HepG2 (cell line): ENCODE data around the gene CCT6A. TPM values are rescaled to one million over a fixed set of nuclear protein-coding genes. Genes with fewer than 3 reads are reported as not detected.

Experiments used
- ARHGAP35 ChIP-seq: sonication (generic); formaldehyde crosslinking; IDR thresholded peaks from 2 replicates; pipeline ENCODE4 v1.9.0; 2022; ENCODE audit warnings: mild to moderate bottlenecking, inconsistent platforms, moderate library complexity, missing genetic modification reagents, borderline replicate concordance
- ATF7-NPFF ChIP-seq: sonication (generic); formaldehyde crosslinking; IDR thresholded peaks from 2 replicates; pipeline ENCODE4 v1.8.1; 2023; ENCODE audit warnings: mild to moderate bottlenecking, low read depth, missing genetic modification reagents, moderate library complexity
- FOSL2 ChIP-seq: sonication (generic); formaldehyde crosslinking; IDR thresholded peaks from 2 replicates; pipeline ENCODE4 v1.4.0; 2020; ENCODE audit warnings: missing genetic modification reagents
- FOXK1 ChIP-seq: sonication (generic); formaldehyde crosslinking; IDR thresholded peaks from 2 replicates; pipeline ENCODE4 v1.4.0; 2020; ENCODE audit warnings: low read depth, missing genetic modification reagents, borderline replicate concordance
- HNRNPUL1 ChIP-seq: fragments of 200-400 bp; formaldehyde crosslinking; IDR thresholded peaks from 2 replicates; pipeline ENCODE4 v1.6.1; 2017; ENCODE audit warnings: low read depth, mild to moderate bottlenecking, low read length, moderate library complexity
- KDM6A ChIP-seq: IDR thresholded peaks from 2 replicates; pipeline ENCODE4 v1.6.1; 2016; ENCODE audit warnings: low read depth
- MBD4 ChIP-seq: IDR thresholded peaks from 2 replicates; pipeline ENCODE4 v1.6.1; 2012; ENCODE audit warnings: low read length, inconsistent platforms, borderline replicate concordance
- MEIS2 ChIP-seq: sonication (generic); formaldehyde crosslinking; IDR thresholded peaks from 2 replicates; pipeline ENCODE4 v1.9.0; 2021; ENCODE audit warnings: mild to moderate bottlenecking, missing genetic modification reagents
- MTF2 ChIP-seq: sonication (generic); formaldehyde crosslinking; IDR thresholded peaks from 2 replicates; pipeline ENCODE4 v1.5.0; 2020; ENCODE audit warnings: missing genetic modification reagents, borderline replicate concordance
- RNF2 ChIP-seq: fragments of 450-650 bp; conservative IDR thresholded peaks from 2 replicates; pipeline ENCODE4 v1.6.1; 2016; ENCODE audit warnings: low read depth
- SP2 ChIP-seq: sonication (generic); formaldehyde crosslinking; IDR thresholded peaks from 2 replicates; pipeline ENCODE4 v1.5.1; 2020; ENCODE audit warnings: mild to moderate bottlenecking, missing genetic modification reagents
- ZEB1 ChIP-seq: IDR thresholded peaks from 2 replicates; pipeline ENCODE4 v1.6.1; 2012; ENCODE audit warnings: mild to moderate bottlenecking, low read depth, inconsistent platforms; ENCODE audit not compliant: insufficient replicate concordance
- ZNF256 ChIP-seq: sonication (generic); formaldehyde crosslinking; conservative IDR thresholded peaks from 2 replicates; pipeline ENCODE4 v1.4.0; 2020; ENCODE audit warnings: missing genetic modification reagents
- ZNF30 ChIP-seq: sonication (generic); formaldehyde crosslinking; IDR thresholded peaks from 2 replicates; pipeline ENCODE4 v1.5.0; 2020; ENCODE audit warnings: mild to moderate bottlenecking, missing genetic modification reagents
- ZNF530 ChIP-seq: sonication (generic); formaldehyde crosslinking; IDR thresholded peaks from 2 replicates; pipeline ENCODE4 v1.5.0; 2020; ENCODE audit warnings: low read depth, mild to moderate bottlenecking, missing genetic modification reagents
- ZNF558 ChIP-seq: sonication (generic); formaldehyde crosslinking; IDR thresholded peaks from 2 replicates; pipeline ENCODE4 v1.9.0; 2022; ENCODE audit warnings: mild to moderate bottlenecking, missing genetic modification reagents, borderline replicate concordance
- polyA plus RNA-seq, 8 experiments: library from polyadenylated mRNA; depleted of rRNA in 3 of 8; stranded (reverse) in 7 of 8; unstranded in 1 of 8; fragments of >200 nt; fragmentation: Illumina TruSeq in 4 of 8; extraction: Trizol in 4 of 8; gene quantifications; 2 replicates each; pipeline versions ENCODE4 v1.2.1 to v1.2.3, GENCODE V29; 2011 to 2016; ENCODE audit warnings: low read depth in 4 of 8, missing spikeins in 1 of 8, mixed read lengths in 1 of 8; ENCODE audit not compliant: insufficient read depth in 1 of 8
- total RNA-seq, 5 experiments: library from RNA; depleted of rRNA; stranded (reverse); fragments of >200 nt; fragmentation: Illumina TruSeq; extraction: Trizol; gene quantifications; 2 replicates each; pipeline ENCODE4 v1.2.3, GENCODE V29; 2016; ENCODE audit warnings: low read depth in 1 of 5
- TF ChIP-seq, protein P1 (sequence below): sonication (generic); formaldehyde crosslinking; IDR thresholded peaks from 2 replicates; pipeline ENCODE4 v1.8.0; 2022; ENCODE audit warnings: mild to moderate bottlenecking, missing genetic modification reagents, borderline replicate concordance
- TF ChIP-seq, protein P2 (sequence below): sonication (generic); formaldehyde crosslinking; IDR thresholded peaks from 2 replicates; pipeline ENCODE4 v1.5.1; 2020; ENCODE audit warnings: mild to moderate bottlenecking, missing genetic modification reagents, moderate library complexity
- TF ChIP-seq, protein P3 (sequence below): sonication (generic); formaldehyde crosslinking; IDR thresholded peaks from 2 replicates; pipeline ENCODE4 v1.8.0; 2022; ENCODE audit warnings: mild to moderate bottlenecking, missing genetic modification reagents
- TF ChIP-seq, protein P4 (sequence below): sonication (generic); formaldehyde crosslinking; IDR thresholded peaks from 2 replicates; pipeline ENCODE4 v1.5.0; 2020; ENCODE audit warnings: missing genetic modification reagents
- TF ChIP-seq, protein P5 (sequence below), 2 experiments: sonication (generic) in 1 of 2; formaldehyde crosslinking in 1 of 2; IDR thresholded peaks; 2 replicates each; pipeline versions ENCODE4 v1.4.0 to v1.6.1; 2018 to 2020; ENCODE audit warnings: missing genetic modification reagents in 2 of 2, borderline replicate concordance in 1 of 2, low read depth in 1 of 2, mild to moderate bottlenecking in 1 of 2, missing biosample characterization in 1 of 2

The CCT6A gene
- total and polyA plus RNA-seq, 2 of the 13 experiments (the other 11 are each of a cell fraction or from before 2014, with no cell fraction given) = 219 to 292 TPM

DNA sequence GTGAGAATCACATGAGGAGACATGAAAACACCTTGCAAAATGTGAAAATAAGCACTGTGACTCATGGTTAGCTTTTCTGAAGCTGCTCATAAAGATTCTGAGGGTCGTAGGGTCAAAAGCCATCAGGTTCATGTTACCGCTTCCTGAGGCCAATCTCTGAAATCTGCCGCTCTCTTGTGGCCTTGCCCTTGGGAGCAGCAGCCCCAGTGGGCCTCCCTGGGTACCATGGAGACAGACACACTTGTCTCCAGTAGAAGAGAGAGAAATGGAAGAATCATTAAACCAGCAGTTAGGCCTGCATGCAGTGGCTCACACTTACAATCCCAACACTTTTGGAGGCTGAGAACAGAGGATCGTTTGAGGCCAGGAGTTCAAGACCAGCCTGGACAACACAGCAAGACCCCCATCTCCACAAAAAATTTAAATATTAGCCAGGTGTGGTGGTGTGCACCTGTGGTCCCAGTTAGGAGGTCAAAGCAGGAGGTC is 44.4 kb upstream of the CCT6A start (continued):
- TF ChIP-seq, protein P1, sequence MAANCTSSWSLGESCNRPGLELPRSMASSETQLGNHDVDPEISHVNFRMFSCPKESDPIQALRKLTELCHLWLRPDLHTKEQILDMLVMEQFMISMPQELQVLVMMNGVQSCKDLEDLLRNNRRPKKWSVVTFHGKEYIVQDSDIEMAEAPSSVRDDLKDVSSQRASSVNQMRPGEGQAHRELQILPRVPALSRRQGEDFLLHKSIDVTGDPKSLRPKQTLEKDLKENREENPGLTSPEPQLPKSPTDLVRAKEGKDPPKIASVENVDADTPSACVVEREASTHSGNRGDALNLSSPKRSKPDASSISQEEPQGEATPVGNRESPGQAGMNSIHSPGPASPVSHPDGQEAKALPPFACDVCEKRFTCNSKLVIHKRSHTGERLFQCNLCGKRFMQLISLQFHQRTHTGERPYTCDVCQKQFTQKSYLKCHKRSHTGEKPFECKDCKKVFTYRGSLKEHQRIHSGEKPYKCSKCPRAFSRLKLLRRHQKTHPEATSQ (CRISPR knock-in tag) = no peak
- TF ChIP-seq ZNF558 (CRISPR knock-in tag) (no peak), FOXK1 (peak; percentile 90), MEIS2 (CRISPR knock-in tag) (no peak), ZNF256 (CRISPR knock-in tag) (no peak), ZNF30 (CRISPR knock-in tag) (no peak), ZEB1 (peak; percentile 28), SP2 (CRISPR knock-in tag) (no peak), ATF7-NPFF (CRISPR knock-in tag) (no peak), FOSL2 (peak; percentile 98), ARHGAP35 (no peak), MBD4 (no peak; the same call in 1 of the 2 replicates), RNF2 (no peak), ZNF530 (CRISPR knock-in tag) (no peak), HNRNPUL1 (no peak), KDM6A (peak; percentile 93), MTF2 (CRISPR knock-in tag) (no peak)
- TF ChIP-seq, protein P2, sequence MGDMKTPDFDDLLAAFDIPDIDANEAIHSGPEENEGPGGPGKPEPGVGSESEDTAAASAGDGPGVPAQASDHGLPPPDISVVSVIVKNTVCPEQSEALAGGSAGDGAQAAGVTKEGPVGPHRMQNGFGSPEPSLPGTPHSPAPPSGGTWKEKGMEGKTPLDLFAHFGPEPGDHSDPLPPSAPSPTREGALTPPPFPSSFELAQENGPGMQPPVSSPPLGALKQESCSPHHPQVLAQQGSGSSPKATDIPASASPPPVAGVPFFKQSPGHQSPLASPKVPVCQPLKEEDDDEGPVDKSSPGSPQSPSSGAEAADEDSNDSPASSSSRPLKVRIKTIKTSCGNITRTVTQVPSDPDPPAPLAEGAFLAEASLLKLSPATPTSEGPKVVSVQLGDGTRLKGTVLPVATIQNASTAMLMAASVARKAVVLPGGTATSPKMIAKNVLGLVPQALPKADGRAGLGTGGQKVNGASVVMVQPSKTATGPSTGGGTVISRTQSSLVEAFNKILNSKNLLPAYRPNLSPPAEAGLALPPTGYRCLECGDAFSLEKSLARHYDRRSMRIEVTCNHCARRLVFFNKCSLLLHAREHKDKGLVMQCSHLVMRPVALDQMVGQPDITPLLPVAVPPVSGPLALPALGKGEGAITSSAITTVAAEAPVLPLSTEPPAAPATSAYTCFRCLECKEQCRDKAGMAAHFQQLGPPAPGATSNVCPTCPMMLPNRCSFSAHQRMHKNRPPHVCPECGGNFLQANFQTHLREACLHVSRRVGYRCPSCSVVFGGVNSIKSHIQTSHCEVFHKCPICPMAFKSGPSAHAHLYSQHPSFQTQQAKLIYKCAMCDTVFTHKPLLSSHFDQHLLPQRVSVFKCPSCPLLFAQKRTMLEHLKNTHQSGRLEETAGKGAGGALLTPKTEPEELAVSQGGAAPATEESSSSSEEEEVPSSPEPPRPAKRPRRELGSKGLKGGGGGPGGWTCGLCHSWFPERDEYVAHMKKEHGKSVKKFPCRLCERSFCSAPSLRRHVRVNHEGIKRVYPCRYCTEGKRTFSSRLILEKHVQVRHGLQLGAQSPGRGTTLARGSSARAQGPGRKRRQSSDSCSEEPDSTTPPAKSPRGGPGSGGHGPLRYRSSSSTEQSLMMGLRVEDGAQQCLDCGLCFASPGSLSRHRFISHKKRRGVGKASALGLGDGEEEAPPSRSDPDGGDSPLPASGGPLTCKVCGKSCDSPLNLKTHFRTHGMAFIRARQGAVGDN (CRISPR knock-in tag) = peak; percentile 53; the same call in 1 of the 2 replicates
- TF ChIP-seq, protein P3, sequence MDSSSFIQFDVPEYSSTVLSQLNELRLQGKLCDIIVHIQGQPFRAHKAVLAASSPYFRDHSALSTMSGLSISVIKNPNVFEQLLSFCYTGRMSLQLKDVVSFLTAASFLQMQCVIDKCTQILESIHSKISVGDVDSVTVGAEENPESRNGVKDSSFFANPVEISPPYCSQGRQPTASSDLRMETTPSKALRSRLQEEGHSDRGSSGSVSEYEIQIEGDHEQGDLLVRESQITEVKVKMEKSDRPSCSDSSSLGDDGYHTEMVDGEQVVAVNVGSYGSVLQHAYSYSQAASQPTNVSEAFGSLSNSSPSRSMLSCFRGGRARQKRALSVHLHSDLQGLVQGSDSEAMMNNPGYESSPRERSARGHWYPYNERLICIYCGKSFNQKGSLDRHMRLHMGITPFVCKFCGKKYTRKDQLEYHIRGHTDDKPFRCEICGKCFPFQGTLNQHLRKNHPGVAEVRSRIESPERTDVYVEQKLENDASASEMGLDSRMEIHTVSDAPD (CRISPR knock-in tag) = peak; percentile 85
- TF ChIP-seq, protein P4, sequence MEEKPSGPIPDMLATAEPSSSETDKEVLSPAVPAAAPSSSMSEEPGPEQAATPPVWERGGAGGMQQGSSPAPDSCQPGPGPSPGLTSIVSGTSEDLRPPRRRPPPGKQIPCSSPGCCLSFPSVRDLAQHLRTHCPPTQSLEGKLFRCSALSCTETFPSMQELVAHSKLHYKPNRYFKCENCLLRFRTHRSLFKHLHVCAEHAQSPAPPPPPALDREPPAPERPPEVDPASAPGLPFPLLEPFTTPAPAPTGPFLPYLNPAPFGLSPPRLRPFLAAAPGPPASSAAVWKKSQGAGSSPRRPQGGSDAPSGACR = peak; percentile 73; the same call in 1 of the 2 replicates
- TF ChIP-seq, protein P5, sequence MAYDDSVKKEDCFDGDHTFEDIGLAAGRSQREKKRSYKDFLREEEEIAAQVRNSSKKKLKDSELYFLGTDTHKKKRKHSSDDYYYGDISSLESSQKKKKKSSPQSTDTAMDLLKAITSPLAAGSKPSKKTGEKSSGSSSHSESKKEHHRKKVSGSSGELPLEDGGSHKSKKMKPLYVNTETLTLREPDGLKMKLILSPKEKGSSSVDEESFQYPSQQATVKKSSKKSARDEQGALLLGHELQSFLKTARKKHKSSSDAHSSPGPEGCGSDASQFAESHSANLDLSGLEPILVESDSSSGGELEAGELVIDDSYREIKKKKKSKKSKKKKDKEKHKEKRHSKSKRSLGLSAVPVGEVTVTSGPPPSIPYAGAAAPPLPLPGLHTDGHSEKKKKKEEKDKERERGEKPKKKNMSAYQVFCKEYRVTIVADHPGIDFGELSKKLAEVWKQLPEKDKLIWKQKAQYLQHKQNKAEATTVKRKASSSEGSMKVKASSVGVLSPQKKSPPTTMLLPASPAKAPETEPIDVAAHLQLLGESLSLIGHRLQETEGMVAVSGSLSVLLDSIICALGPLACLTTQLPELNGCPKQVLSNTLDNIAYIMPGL (CRISPR knock-in tag; IDR thresholded peaks at IDR 0.05; ENCODE audit: borderline replicate concordance in 1 of 2, low read depth in 1 of 2) = peak in 1 of 2 experiments; percentile 53; a peak in 1 of 4 replicates
